Measurements from ENCODE around the gene LGALS7.
"Not testable (repeated sequence)": the region's sequence is repeated elsewhere in the genome, so short reads cannot be mapped to it uniquely, and the experiment has no call there.

The LGALS7 gene

GRCh38 chr19:38773469-38774177, at the start of gene LGALS7:
Gene LGALS7 (minus strand): TSS chr19:38773517. CDS start chr19:38773492, 25 bp downstream.
- H3K4me3 ChIP-seq (ENCODE audit: low read depth, low read length), result no peak within 1 kb of the TSS
- no peak for DNase-seq (ENCODE audit: low read depth)
- TF ChIP-seq CTCF (IDR thresholded peaks at IDR 0.05; ENCODE audit: control insufficient read depth, extremely low read depth, insufficient read depth), result no peak

- H3K4me3 ChIP-seq (ENCODE audit: low read depth, low read length); DNase-seq (ENCODE audit: low read depth): not testable (repeated sequence)
Observed at GRCh38 chr19:38821230-38821825, 48.0 kb upstream of the LGALS7 start.

GRCh38 chr19:38819231-38819920, 46.1 kb upstream of the LGALS7 start:
- DNase-seq (ENCODE audit: low read depth), result no peak
- no peak for TF ChIP-seq CTCF (IDR thresholded peaks at IDR 0.05; ENCODE audit: control insufficient read depth, extremely low read depth, insufficient read depth)
- H3K4me3 ChIP-seq (ENCODE audit: low read depth, low read length), result no peak overlapping the region

- DNase-seq (ENCODE audit: low read depth), result no peak
Observed at GRCh38 chr19:38817081-38817480, 43.8 kb upstream of the LGALS7 start.

GRCh38 chr19:38816131-38816750, 42.9 kb upstream of the LGALS7 start:
- no peak for TF ChIP-seq CTCF (IDR thresholded peaks at IDR 0.05; ENCODE audit: control insufficient read depth, extremely low read depth, insufficient read depth)
- DNase-seq (ENCODE audit: low read depth), result no peak
- H3K4me3 ChIP-seq (ENCODE audit: low read depth, low read length), result no peak overlapping the region

More at GRCh38 chr19:38817081-38817480, 43.8 kb upstream of the LGALS7 start:
- TF ChIP-seq CTCF (IDR thresholded peaks at IDR 0.05; ENCODE audit: control insufficient read depth, extremely low read depth, insufficient read depth), result no peak
- no peak overlapping the region for H3K4me3 ChIP-seq (ENCODE audit: low read depth, low read length)

- no peak overlapping the region for H3K4me3 ChIP-seq (ENCODE audit: low read depth, low read length)
- no peak for DNase-seq (ENCODE audit: low read depth)
- TF ChIP-seq CTCF (IDR thresholded peaks at IDR 0.05; ENCODE audit: control insufficient read depth, extremely low read depth, insufficient read depth), result no peak
Observed at GRCh38 chr19:38815059-38816001, 42.0 kb upstream of the LGALS7 start.

- not testable (repeated sequence) for H3K4me3 ChIP-seq (ENCODE audit: low read depth, low read length); DNase-seq (ENCODE audit: low read depth)
Observed at GRCh38 chr19:38813932-38814331, 40.6 kb upstream of the LGALS7 start.
